HepG2 (cell line): Measurements from ENCODE around the gene ZNF618. TPM values are rescaled to one million over a fixed set of nuclear protein-coding genes. Genes with fewer than 3 reads are reported as not detected.

Experiments
- ATAC-seq: fragments of 200-7000 bp; cut with Tn5 transposase; 3 replicates; pipeline ENCODE4 v1.9.1; 2020; ENCODE audit warnings: mild to moderate bottlenecking, moderate library complexity
- BruUV-seq: library from RNA; stranded (reverse); fragments of 400-500 nt; replicated peaks from 2 replicates; lab custom pipeline; 2021; lab: Mats Ljungman, UMichigan
- CTCF ChIA-PET: fragments of 300-600 bp; formaldehyde crosslinking; extraction: SDS; loops from one replicate; lab custom pipeline; 2021; ENCODE audit warnings: low total read pairs, inconsistent platforms, low intra/inter-chr PET ratio; lab: Yijun Ruan, JAX
- POLR2A ChIA-PET: fragments of 350-600 bp; sonication (Branson Sonifier 250); formaldehyde crosslinking; loops from one replicate; lab custom pipeline; 2020; ENCODE audit warnings: antibody characterized with exemption, inconsistent platforms; lab: Yijun Ruan, JAX
- DNase-seq: peaks from one replicate; pipeline ENCODE4 v3.0.0-alpha.2; 2015; ENCODE audit warnings: low spot score
- FAIRE-seq: peaks from 3 replicates; lab custom pipeline; 2011; peaks lifted over from hg19 to GRCh38; lab: Jason Lieb, UNC
- H2AFZ ChIP-seq: one replicate; pipeline ENCODE4 v1.6.1; 2011; ENCODE audit warnings: low read length, inconsistent platforms
- H3K27ac ChIP-seq: fragments of 300-600 bp; 3 replicates; pipeline ENCODE4 v1.8.0; 2011; ENCODE audit warnings: mixed run types, mild to moderate bottlenecking, mixed read lengths, low read length, inconsistent platforms; ENCODE audit not compliant: insufficient read depth; ENCODE audit errors: extremely low read length
- H3K27me3 ChIP-seq, 2 experiments: fragments of 200-600 bp in 1 of 2; 2 replicates in 1 of 2; 3 replicates in 1 of 2; pipeline versions ENCODE4 v1.6.0 to v1.8.0; 2011; ENCODE audit warnings: low read length in 2 of 2, mild to moderate bottlenecking in 2 of 2, moderate library complexity in 2 of 2, inconsistent platforms in 1 of 2; ENCODE audit not compliant: insufficient read depth in 2 of 2, control insufficient read depth in 1 of 2
- H3K36me3 ChIP-seq, 2 experiments: fragments of 200-600 bp in 1 of 2; replicated peaks in 1 of 2; 2 replicates in 1 of 2; 3 replicates in 1 of 2; pipeline versions ENCODE4 v1.5.1 to v1.8.0; 2011; ENCODE audit warnings: low read length in 2 of 2, inconsistent platforms in 1 of 2; ENCODE audit not compliant: insufficient read depth in 2 of 2, control insufficient read depth in 1 of 2
- H3K4me1 ChIP-seq: 2 replicates; pipeline ENCODE4 v1.5.1; 2012; ENCODE audit warnings: low read length, inconsistent platforms; ENCODE audit not compliant: insufficient read depth
- H3K4me2 ChIP-seq: 2 replicates; pipeline ENCODE4 v1.6.0; 2011; ENCODE audit warnings: low read depth, low read length, inconsistent platforms
- H3K4me3 ChIP-seq, 3 experiments: fragments of 200-600 bp in 1 of 3; sonication (generic), shearing (Covaris generic) in 1 of 3; replicated peaks in 1 of 3; 2 replicates each; pipeline ENCODE4 v1.5.1; 2011 to 2016; ENCODE audit warnings: low read length in 3 of 3, inconsistent platforms in 2 of 3, low read depth in 2 of 3, mild to moderate bottlenecking in 2 of 3, control low read depth in 1 of 3, mixed read lengths in 1 of 3; ENCODE audit not compliant: insufficient read depth in 1 of 3
- H3K79me2 ChIP-seq: one replicate; pipeline ENCODE4 v1.6.1; 2011; ENCODE audit warnings: low read length, inconsistent platforms; ENCODE audit not compliant: insufficient read depth
- H3K9ac ChIP-seq: 2 replicates; pipeline ENCODE4 v1.6.0; 2011; ENCODE audit warnings: mild to moderate bottlenecking, low read depth, low read length, inconsistent platforms; ENCODE audit not compliant: insufficient read depth
- H3K9me3 ChIP-seq: 2 replicates; pipeline ENCODE4 v1.5.1; 2012; ENCODE audit warnings: mild to moderate bottlenecking, low read length
- H4K20me1 ChIP-seq: 2 replicates; pipeline ENCODE4 v1.6.0; 2011; ENCODE audit warnings: inconsistent platforms, mild to moderate bottlenecking, low read length, moderate library complexity; ENCODE audit not compliant: insufficient read depth
- CHCHD3 ChIP-seq: sonication (generic); formaldehyde crosslinking; IDR thresholded peaks from 2 replicates; pipeline ENCODE4 v1.8.0; 2022; ENCODE audit warnings: mild to moderate bottlenecking, missing genetic modification reagents, moderate library complexity
- ELF1 ChIP-seq: sonication (generic); formaldehyde crosslinking; IDR thresholded peaks from 2 replicates; pipeline ENCODE4 v1.4.0; 2020; ENCODE audit warnings: missing genetic modification reagents
- KMT2A ChIP-seq: sonication (generic); formaldehyde crosslinking; IDR thresholded peaks from 2 replicates; pipeline ENCODE4 v1.4.0; 2020; ENCODE audit warnings: missing genetic modification reagents
- MATR3 ChIP-seq: sonication (generic); formaldehyde crosslinking; IDR thresholded peaks from 2 replicates; pipeline ENCODE4 v1.4.0; 2020; ENCODE audit warnings: missing genetic modification reagents
- NFKB2 ChIP-seq: sonication (generic); formaldehyde crosslinking; IDR thresholded peaks from 2 replicates; pipeline ENCODE4 v1.4.0; 2020; ENCODE audit warnings: missing genetic modification reagents, borderline replicate concordance
- RBFOX2 ChIP-seq: fragments of 200-400 bp; formaldehyde crosslinking; IDR thresholded peaks from 2 replicates; pipeline ENCODE4 v1.6.1; 2017; ENCODE audit warnings: low read depth, mild to moderate bottlenecking, low read length
- ZNF234 ChIP-seq: sonication (generic); formaldehyde crosslinking; conservative IDR thresholded peaks from 2 replicates; pipeline ENCODE4 v1.5.1; 2020; ENCODE audit warnings: mild to moderate bottlenecking, missing genetic modification reagents
- WGBS: methylation state at CpG from one replicate; pipeline ENCODE4 v1.1.6; 2017; ENCODE audit warnings: low lambda C conversion rate; 5-methylcytosine and 5-hydroxymethylcytosine counted together
- in situ Hi-C: cut with HindIII; loops from 2 replicates; pipeline ENCODE4 v1.10.0; 2017; ENCODE audit warnings: low pct_unique_long_range_greater_than_20kb; ENCODE audit not compliant: extremely low pct_ligation_motif_present
- intact Hi-C: fragments of 100-400 bp; cut with micrococcal nuclease; formaldehyde crosslinking; loops from one replicate; pipeline ENCODE4 v1.10.0; 2022; ENCODE audit not compliant: unreplicated experiment
- polyA plus RNA-seq, 8 experiments: library from polyadenylated mRNA; depleted of rRNA in 3 of 8; stranded (reverse) in 7 of 8; unstranded in 1 of 8; fragments of >200 nt; fragmentation: Illumina TruSeq in 4 of 8; extraction: Trizol in 4 of 8; gene quantifications; 2 replicates each; pipeline versions ENCODE4 v1.2.1 to v1.2.3, GENCODE V29; 2011 to 2016; ENCODE audit warnings: low read depth in 4 of 8, missing spikeins in 1 of 8, mixed read lengths in 1 of 8; ENCODE audit not compliant: insufficient read depth in 1 of 8
- total RNA-seq, 5 experiments: library from RNA; depleted of rRNA; stranded (reverse); fragments of >200 nt; fragmentation: Illumina TruSeq; extraction: Trizol; gene quantifications; 2 replicates each; pipeline ENCODE4 v1.2.3, GENCODE V29; 2016; ENCODE audit warnings: low read depth in 1 of 5
- TF ChIP-seq, protein P1 (sequence below), 2 experiments: sonication (generic) in 1 of 2; formaldehyde crosslinking in 1 of 2; IDR thresholded peaks; 2 replicates each; pipeline versions ENCODE4 v1.4.0 to v1.6.1; 2016 to 2020; ENCODE audit warnings: borderline replicate concordance in 1 of 2, low read depth in 1 of 2, mild to moderate bottlenecking in 1 of 2, missing genetic modification reagents in 1 of 2
- TF ChIP-seq, protein P2 (sequence below): sonication (generic); formaldehyde crosslinking; IDR thresholded peaks from 2 replicates; pipeline ENCODE4 v1.9.0; 2021; ENCODE audit warnings: mild to moderate bottlenecking, missing genetic modification reagents
- TF ChIP-seq, protein P3 (sequence below): sonication (generic); formaldehyde crosslinking; IDR thresholded peaks from 2 replicates; pipeline ENCODE4 v1.4.0; 2020; ENCODE audit warnings: missing genetic modification reagents, mild to moderate bottlenecking, borderline replicate concordance

ZNF618 gene
- total and polyA plus RNA-seq, 2 of the 13 experiments (the other 11 are each of a cell fraction or from before 2014, with no cell fraction given), result 0.07 TPM

DNA sequence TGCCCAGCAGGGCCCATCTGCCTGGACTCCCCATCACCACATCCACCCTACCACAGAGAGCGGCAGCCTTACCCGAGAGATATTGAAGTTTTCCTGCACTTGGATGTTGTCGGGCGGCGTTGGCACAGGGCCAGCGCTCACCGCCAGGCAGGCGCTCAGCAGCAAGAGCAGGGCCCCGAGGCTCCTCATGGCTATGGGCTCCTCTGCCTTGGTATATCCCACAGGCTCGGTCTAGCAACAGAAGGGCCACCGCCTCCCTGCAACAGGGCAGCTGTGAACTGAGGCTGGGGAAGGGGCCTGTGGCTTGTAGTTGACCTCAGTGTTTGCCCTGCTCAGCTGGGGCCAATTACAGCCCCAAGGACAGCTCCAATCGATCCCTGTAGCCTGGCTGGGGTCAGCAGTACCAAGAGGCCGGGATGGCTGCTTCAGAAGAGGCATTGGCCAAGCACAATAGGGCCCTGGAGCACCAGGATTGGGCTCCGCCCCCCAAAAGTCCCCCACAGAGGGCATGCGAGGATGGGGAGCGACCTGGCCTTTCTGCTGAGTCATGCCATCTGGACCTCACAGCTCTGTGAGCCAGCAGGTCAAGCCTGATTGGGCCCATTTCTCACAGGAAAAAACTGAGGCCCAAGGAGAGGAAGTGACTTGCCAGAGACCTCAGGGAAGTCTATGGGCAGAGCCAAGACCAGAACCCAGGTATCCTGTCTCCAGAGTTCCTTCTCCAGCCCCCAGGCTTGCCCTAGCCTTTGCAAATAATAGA lies 202.1 kb downstream of the ZNF618 start, which contains the start of gene AMBP:
Gene AMBP, minus strand, starts transcription at position 280 of the 760 bp plus-strand sequence. Its CDS starts 91 bp downstream, at position 189.
- H3K9me3 ChIP-seq, result no peaks in the 10 kb centered on the region
- FAIRE-seq (peak; percentile 95), ATAC-seq (peak; percentile 62), DNase-seq (peak; percentile 96)
- peaks cover 14 to 30% of the 10 kb centered on the region in 2 experiments for H3K36me3 ChIP-seq
- 0% methylated on average over 8 of the region's 16 CpGs for WGBS
- in situ Hi-C loops (no loop called here), intact Hi-C loops (no loop called here)
- POLR2A ChIA-PET, result interaction anchor here (0.6 to 7.4 kb wide), 14 partner anchors 8 to 251 kb away, joined by 3 to 75 read pairs (median 6); partner anchors contain the start of gene KIF12
- H3K4me3 ChIP-seq, result peak within 1 kb of the TSS; percentile 72 to 91 (median 76)
- peak within 1 kb of the TSS; percentile 87 for H3K9ac ChIP-seq
- peaks cover 33% of the 10 kb centered on the region for H4K20me1 ChIP-seq
- peaks cover 58% of the 10 kb centered on the region for H3K79me2 ChIP-seq
- H3K27ac ChIP-seq, result peak within 1 kb of the TSS; percentile 98
- H2AFZ ChIP-seq, result no peak within 1 kb of the TSS
- no TSS peak for BruUV-seq
- H3K4me2 ChIP-seq, result peak within 1 kb of the TSS; percentile 97
- CTCF ChIA-PET, result no interaction called here
- H3K27me3 ChIP-seq, result no peaks in the 10 kb centered on the region; a peak in 1 of 5 replicates
- H3K4me1 ChIP-seq, result peaks cover 78% of the 10 kb centered on the region
- no peak for TF ChIP-seq MATR3 (CRISPR knock-in tag)
- no peak; the same call in 1 of the 2 replicates for TF ChIP-seq KMT2A (CRISPR knock-in tag)
- TF ChIP-seq ZNF234 (CRISPR knock-in tag), result 0 out of 2 replicates have a peak, but pooled peaks have one; percentile 36
- TF ChIP-seq RBFOX2, result peak; percentile 88
- TF ChIP-seq, protein P1, sequence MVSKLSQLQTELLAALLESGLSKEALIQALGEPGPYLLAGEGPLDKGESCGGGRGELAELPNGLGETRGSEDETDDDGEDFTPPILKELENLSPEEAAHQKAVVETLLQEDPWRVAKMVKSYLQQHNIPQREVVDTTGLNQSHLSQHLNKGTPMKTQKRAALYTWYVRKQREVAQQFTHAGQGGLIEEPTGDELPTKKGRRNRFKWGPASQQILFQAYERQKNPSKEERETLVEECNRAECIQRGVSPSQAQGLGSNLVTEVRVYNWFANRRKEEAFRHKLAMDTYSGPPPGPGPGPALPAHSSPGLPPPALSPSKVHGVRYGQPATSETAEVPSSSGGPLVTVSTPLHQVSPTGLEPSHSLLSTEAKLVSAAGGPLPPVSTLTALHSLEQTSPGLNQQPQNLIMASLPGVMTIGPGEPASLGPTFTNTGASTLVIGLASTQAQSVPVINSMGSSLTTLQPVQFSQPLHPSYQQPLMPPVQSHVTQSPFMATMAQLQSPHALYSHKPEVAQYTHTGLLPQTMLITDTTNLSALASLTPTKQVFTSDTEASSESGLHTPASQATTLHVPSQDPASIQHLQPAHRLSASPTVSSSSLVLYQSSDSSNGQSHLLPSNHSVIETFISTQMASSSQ (IDR thresholded peaks at IDR 0.05; ENCODE audit: low read depth), result peak; percentile 89
- TF ChIP-seq, protein P1 (CRISPR knock-in tag; IDR thresholded peaks at IDR 0.05; ENCODE audit: borderline replicate concordance), result peak; percentile 99
- TF ChIP-seq, protein P2, sequence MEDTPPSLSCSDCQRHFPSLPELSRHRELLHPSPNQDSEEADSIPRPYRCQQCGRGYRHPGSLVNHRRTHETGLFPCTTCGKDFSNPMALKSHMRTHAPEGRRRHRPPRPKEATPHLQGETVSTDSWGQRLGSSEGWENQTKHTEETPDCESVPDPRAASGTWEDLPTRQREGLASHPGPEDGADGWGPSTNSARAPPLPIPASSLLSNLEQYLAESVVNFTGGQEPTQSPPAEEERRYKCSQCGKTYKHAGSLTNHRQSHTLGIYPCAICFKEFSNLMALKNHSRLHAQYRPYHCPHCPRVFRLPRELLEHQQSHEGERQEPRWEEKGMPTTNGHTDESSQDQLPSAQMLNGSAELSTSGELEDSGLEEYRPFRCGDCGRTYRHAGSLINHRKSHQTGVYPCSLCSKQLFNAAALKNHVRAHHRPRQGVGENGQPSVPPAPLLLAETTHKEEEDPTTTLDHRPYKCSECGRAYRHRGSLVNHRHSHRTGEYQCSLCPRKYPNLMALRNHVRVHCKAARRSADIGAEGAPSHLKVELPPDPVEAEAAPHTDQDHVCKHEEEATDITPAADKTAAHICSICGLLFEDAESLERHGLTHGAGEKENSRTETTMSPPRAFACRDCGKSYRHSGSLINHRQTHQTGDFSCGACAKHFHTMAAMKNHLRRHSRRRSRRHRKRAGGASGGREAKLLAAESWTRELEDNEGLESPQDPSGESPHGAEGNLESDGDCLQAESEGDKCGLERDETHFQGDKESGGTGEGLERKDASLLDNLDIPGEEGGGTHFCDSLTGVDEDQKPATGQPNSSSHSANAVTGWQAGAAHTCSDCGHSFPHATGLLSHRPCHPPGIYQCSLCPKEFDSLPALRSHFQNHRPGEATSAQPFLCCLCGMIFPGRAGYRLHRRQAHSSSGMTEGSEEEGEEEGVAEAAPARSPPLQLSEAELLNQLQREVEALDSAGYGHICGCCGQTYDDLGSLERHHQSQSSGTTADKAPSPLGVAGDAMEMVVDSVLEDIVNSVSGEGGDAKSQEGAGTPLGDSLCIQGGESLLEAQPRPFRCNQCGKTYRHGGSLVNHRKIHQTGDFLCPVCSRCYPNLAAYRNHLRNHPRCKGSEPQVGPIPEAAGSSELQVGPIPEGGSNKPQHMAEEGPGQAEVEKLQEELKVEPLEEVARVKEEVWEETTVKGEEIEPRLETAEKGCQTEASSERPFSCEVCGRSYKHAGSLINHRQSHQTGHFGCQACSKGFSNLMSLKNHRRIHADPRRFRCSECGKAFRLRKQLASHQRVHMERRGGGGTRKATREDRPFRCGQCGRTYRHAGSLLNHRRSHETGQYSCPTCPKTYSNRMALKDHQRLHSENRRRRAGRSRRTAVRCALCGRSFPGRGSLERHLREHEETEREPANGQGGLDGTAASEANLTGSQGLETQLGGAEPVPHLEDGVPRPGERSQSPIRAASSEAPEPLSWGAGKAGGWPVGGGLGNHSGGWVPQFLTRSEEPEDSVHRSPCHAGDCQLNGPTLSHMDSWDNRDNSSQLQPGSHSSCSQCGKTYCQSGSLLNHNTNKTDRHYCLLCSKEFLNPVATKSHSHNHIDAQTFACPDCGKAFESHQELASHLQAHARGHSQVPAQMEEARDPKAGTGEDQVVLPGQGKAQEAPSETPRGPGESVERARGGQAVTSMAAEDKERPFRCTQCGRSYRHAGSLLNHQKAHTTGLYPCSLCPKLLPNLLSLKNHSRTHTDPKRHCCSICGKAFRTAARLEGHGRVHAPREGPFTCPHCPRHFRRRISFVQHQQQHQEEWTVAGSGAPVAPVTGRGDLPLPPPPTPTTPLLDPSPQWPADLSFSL (CRISPR knock-in tag), result no peak
- TF ChIP-seq NFKB2 (CRISPR knock-in tag), result peak; percentile 79; the same call in 1 of the 2 replicates
- 0 out of 2 replicates have a peak, but pooled peaks have one; percentile 42 for TF ChIP-seq CHCHD3 (CRISPR knock-in tag)
- TF ChIP-seq ELF1, result peak; percentile 71
- TF ChIP-seq, protein P3, sequence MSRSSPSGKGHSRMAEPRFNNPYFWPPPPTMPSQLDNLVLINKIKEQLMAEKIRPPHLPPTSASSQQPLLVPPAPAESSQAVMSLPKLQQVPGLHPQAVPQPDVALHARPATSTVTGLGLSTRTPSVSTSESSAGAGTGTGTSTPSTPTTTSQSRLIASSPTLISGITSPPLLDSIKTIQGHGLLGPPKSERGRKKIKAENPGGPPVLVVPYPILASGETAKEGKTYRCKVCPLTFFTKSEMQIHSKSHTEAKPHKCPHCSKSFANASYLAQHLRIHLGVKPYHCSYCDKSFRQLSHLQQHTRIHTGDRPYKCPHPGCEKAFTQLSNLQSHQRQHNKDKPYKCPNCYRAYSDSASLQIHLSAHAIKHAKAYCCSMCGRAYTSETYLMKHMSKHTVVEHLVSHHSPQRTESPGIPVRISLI (CRISPR knock-in tag), result no peak
